Activated naive CD4-positive, alpha-beta T cell treated with anti-CD3 and anti-CD28 coated beads, Interleukin-2, amount 50 U/mL, for 16 hours (primary cell): ENCODE data around the gene CALU.

Experiments used
- DNase-seq: peaks from one replicate; pipeline ENCODE4 v3.0.0-alpha.2; 2020

The CALU gene

GRCh38 chr7:128814499-128814898 lies 75.3 kb downstream of the CALU start:
- no peak for DNase-seq

DNA sequence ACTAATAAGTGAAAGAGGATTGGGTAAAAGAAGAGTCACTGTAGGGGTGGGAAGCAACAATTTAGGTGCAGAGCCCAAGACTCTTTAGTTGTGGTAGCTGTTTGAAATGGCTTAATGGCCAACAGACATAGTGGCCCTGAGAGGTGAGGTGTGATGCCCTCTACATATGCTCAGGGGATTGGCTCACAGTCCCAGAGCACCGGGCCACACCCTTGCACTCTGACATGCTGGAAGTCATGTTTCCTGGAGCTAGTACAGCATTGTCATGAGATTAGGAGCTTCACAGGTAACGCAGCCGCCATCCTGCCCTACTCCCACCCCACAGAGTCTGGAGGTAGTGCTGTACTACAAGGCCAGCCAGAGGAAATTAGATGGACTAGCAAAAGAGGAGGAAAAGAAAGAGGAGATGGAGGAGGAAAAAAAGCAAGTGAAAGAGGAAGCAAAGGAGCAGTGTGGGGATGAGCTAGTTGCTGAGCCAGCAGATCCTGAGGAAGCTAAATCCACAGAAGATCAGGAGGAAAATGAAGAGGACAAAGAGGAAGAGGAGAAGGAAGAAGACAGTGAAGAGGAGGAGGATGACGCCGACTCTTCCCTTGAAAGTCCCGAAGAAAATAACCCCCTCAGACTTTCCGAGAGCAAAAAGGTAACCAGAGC lies 76.3 kb downstream of the CALU start:
- no peak for DNase-seq

DNA sequence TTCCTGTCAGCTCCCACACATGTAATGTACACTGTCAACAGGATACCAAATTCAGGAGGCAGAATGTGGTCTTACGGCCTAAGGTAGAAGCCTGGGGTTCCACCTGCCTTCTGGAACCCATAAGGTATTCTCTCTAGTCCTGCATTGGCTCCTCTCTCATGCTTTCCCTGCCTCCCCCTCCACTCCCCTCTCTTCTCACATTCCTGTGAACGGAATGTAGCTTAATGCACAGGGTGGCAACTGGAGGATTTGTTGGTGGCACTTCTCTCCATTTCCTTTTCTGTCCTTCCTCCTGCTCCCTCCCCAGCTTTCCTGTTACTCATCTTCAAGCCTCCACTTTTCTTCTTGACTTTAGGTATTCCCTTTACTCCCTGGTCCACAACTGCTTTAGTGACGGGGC lies 79.5 kb downstream of the CALU start:
- no peak for DNase-seq
